Kidney epithelial cell (primary cell): ENCODE measurements around the gene PTPRE. TPM values are rescaled to one million over a fixed set of nuclear protein-coding genes. Genes with fewer than 3 reads are reported as not detected.

Experiments used
- DNase-seq: peaks from one replicate; pipeline ENCODE4 v3.0.0-alpha.2; 2010; ENCODE audit warnings: low read depth
- H3K27me3 ChIP-seq: 2 replicates; pipeline ENCODE4 v1.6.0; 2011; ENCODE audit warnings: low read length; ENCODE audit not compliant: control insufficient read depth, insufficient read depth
- H3K36me3 ChIP-seq: 2 replicates; pipeline ENCODE4 v1.5.1; 2011; ENCODE audit warnings: low read length; ENCODE audit not compliant: control insufficient read depth, insufficient read depth
- H3K4me3 ChIP-seq: 2 replicates; pipeline ENCODE4 v1.5.1; 2011; ENCODE audit warnings: low read depth, mild to moderate bottlenecking, control low read depth, low read length
- total RNA-seq: library from RNA; depleted of rRNA; stranded (reverse); fragments of >200 nt; gene quantifications from 2 replicates; pipeline ENCODE4 v1.2.3, GENCODE V29; 2015
- TF ChIP-seq, protein P1 (sequence below): IDR thresholded peaks from 2 replicates; pipeline ENCODE4 v1.5.1; 2011; ENCODE audit warnings: mild to moderate bottlenecking, moderate library complexity, low read length, control low read depth, inconsistent platforms; ENCODE audit not compliant: insufficient read depth, poor library complexity, severe bottlenecking

PTPRE gene
- total RNA-seq, 1 donor from 2014 or later: 10.3 TPM

DNA sequence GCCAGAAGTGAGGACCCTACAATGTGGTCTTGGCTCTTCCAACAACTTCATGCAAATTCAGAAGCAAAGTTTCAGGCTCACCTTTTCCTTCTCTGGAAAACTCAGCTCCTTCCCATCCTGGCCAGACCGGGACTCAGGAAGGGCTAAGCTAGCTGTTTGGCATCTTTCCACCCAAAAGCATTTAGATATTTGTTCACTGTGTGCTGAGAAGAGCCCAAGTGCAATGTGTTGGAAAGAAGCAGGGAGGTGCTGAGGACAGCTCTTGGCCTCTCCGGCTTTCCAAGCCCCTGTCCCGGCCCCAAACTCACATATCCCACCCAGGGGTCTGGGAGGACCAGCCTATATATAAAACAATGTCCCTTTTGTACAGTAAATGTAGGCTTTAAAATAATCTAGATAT lies 174.8 kb downstream of the PTPRE start:
- Histone ChIP-seq H3K36me3 (peaks cover 1% of the 10 kb centered on the region), H3K4me3 (no peak overlapping the region), H3K27me3 (no peaks in the 10 kb centered on the region)
- TF ChIP-seq, protein P1, sequence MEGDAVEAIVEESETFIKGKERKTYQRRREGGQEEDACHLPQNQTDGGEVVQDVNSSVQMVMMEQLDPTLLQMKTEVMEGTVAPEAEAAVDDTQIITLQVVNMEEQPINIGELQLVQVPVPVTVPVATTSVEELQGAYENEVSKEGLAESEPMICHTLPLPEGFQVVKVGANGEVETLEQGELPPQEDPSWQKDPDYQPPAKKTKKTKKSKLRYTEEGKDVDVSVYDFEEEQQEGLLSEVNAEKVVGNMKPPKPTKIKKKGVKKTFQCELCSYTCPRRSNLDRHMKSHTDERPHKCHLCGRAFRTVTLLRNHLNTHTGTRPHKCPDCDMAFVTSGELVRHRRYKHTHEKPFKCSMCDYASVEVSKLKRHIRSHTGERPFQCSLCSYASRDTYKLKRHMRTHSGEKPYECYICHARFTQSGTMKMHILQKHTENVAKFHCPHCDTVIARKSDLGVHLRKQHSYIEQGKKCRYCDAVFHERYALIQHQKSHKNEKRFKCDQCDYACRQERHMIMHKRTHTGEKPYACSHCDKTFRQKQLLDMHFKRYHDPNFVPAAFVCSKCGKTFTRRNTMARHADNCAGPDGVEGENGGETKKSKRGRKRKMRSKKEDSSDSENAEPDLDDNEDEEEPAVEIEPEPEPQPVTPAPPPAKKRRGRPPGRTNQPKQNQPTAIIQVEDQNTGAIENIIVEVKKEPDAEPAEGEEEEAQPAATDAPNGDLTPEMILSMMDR: no peak
- DNase-seq: no peak

DNA sequence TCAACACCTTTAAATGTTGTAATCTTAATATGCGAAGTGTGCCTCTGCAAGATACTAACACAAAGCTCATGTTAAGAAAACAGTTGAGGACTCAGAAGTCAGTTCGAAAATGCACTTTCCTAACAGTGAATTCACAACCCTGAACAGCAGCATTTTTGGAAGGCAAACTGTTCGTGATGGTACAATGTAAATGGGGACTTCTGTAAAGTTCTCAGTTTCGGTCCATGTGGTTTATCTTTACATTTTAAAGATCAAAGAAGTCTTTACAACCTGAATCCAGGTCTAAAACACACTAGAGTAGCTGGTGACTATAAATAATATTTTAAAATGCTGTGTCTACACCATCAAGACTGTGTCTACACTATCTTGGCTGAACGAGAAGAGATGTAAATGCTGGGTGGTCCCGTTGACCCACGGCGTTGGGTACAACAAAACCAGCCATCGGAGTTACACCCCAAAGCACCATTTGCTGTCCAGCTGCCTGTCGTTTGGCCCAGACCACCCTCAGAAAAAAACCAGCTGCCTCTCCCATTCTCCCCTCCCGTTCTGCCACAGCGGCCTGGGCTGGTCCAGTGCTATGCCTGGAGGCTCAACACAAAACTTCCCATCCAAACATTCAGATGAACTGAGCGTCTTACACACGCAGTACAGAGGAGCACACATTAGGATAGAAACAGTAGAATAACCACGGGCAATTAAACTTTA lies 176.4 kb downstream of the PTPRE start:
- TF ChIP-seq, protein P1: no peak
- no peak for DNase-seq
- Histone ChIP-seq H3K4me3 (no peak overlapping the region), H3K36me3 (no peaks in the 10 kb centered on the region), H3K27me3 (no peaks in the 10 kb centered on the region)

DNA sequence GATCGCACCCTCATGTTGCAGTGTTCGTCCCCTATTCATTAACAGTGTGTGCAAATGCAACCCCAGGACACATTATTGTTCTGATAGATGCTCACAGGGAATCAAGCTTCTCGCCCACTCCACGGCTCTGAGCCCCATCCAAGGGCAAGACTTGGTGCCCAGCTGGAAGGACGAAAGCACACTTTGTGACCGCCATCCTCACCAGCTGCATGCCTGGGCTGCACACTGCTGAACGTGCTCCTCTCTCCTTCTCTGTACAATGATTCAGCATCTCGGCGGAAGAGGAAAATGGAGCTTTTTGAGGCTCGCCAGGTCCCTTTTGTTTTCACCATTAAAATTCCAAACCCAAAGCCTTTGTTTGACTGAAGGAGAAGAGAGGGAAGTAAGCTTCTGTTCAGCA lies 177.5 kb downstream of the PTPRE start:
- no peak for DNase-seq
- no peaks in the 10 kb centered on the region for H3K27me3 ChIP-seq
- TF ChIP-seq, protein P1: no peak
- no peak overlapping the region for H3K4me3 ChIP-seq
- H3K36me3 ChIP-seq: no peaks in the 10 kb centered on the region

DNA sequence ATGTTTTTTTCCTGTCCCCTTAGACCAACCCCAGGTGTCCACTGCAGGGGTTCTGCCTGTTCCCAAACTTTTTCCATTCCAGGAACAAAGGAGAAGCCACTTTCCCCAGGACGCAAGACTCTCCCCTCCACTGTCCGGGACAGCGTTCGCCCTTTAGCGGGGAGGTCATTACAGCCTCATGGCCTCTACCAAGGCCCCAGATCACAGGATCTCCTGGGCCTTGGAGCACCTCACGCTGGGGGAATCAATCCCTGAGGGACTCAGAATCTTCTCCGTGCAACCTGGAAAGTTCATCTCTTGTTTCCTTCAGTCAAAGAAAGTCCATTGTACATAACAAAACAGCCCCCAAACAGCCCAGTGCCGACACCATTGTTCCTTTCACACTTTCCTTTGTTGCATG lies 178.1 kb downstream of the PTPRE start:
- TF ChIP-seq, protein P1: no peak
- Histone ChIP-seq H3K36me3 (no peaks in the 10 kb centered on the region), H3K27me3 (no peaks in the 10 kb centered on the region), H3K4me3 (no peak overlapping the region)
- DNase-seq: no peak

DNA sequence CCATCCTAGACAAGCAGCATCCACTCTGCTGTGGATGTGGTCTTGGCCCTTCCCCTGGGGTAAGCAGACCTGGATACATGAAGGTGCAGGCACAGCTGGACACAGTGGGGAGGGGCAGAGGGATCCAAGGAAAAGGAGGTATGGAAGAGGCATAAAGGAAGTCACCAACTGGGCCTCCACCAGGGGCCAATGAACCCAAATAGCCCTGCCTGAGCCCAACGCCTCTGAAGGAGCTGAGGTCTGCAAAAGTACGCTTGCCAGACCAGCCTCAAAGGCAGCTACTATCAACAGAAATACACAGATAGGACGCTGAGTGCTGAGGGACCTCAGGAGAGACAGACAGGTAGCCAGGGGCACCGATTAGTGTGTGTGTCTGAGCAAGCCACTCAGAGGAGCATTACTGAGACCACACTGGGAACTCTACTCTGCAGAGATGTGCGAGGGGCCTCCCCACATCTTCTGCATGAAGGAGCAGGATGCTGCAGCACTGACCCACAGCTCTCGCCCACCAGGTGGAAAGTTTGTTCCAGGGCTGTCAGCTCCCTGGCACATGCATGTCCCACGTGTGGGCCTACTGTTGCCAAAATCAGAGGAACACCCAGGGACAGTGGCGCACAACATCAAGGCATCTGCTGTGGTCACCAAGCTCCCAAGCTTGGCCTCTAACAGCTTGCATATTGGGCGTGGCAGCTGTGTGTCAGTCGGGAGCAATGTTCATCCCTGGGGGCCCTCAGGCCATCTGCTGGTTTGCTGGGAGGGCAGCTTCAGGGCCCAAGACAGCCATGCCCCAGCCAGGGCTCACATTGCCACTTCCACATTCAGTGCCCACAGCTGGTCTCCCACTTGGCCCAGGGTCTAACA lies 179.3 kb downstream of the PTPRE start:
- Histone ChIP-seq H3K27me3 (no peaks in the 10 kb centered on the region), H3K36me3 (no peaks in the 10 kb centered on the region), H3K4me3 (no peak overlapping the region)
- TF ChIP-seq, protein P1: no peak
- no peak for DNase-seq
